SK-N-MC (cell line): ENCODE data around the gene CD4.

Source experiments
- DNase-seq: peaks from one replicate; pipeline ENCODE4 v3.0.0-alpha.2; 2011; ENCODE audit warnings: low read depth, low spot score
- H3K27ac ChIP-seq: fragments of 200-600 bp; sonication (generic); 2 replicates; pipeline ENCODE4 v1.5.1; 2016; ENCODE audit warnings: mixed run types
- H3K36me3 ChIP-seq: fragments of 200-600 bp; sonication (generic); 2 replicates; pipeline ENCODE4 v1.6.1; 2017; ENCODE audit warnings: antibody characterized with exemption, low read length, mixed read lengths; ENCODE audit not compliant: insufficient read depth
- H3K4me3 ChIP-seq: fragments of 200-600 bp; sonication (generic); 2 replicates; pipeline ENCODE4 v1.5.1; 2016
- H3K9ac ChIP-seq: fragments of 200-600 bp; sonication (generic); 2 replicates; pipeline ENCODE4 v1.8.0; 2017; ENCODE audit warnings: mixed run types, mixed read lengths; ENCODE audit not compliant: insufficient read length
- H3K9me3 ChIP-seq: fragments of 200-600 bp; sonication (generic); 2 replicates; pipeline ENCODE4 v1.6.1; 2017; ENCODE audit warnings: low read depth, mild to moderate bottlenecking, antibody characterized with exemption, low read length, moderate library complexity, mixed read lengths
- EZH2 ChIP-seq: fragments of 200-600 bp; sonication (generic); IDR thresholded peaks from one replicate; pipeline ENCODE4 v1.6.1; 2017; ENCODE audit warnings: antibody characterized with exemption
- FOXP2 ChIP-seq: optimal IDR thresholded peaks from 2 replicates; pipeline ENCODE3; 2011; ENCODE audit warnings: mild to moderate bottlenecking, moderate library complexity; ENCODE audit not compliant: insufficient read depth; ENCODE audit errors: extremely low read length, control extremely low read depth
- POLR2AphosphoS5 ChIP-seq: IDR thresholded peaks from 2 replicates; pipeline ENCODE4 v1.6.1; 2012; ENCODE audit warnings: mild to moderate bottlenecking, low read depth, low read length, borderline replicate concordance

Gene CD4

GRCh38 chr12:6751767-6752166, 37.6 kb upstream of the CD4 start:
- no peak overlapping the region for H3K27ac ChIP-seq

GRCh38 chr12:6752167-6752920, 37.0 kb upstream of the CD4 start:
- no peaks in the 10 kb centered on the region for H3K9me3 ChIP-seq
- peaks cover 47% of the 10 kb centered on the region for H3K36me3 ChIP-seq
- DNase-seq: no peak

More at GRCh38 chr12:6751767-6752166, 37.6 kb upstream of the CD4 start:
- peak overlapping the region; percentile 99 for H3K9ac ChIP-seq
- no peaks in the 10 kb centered on the region for H3K9me3 ChIP-seq
- no peak for DNase-seq
- H3K36me3 ChIP-seq: peaks cover 53% of the 10 kb centered on the region
- peak overlapping the region; percentile 99 for H3K4me3 ChIP-seq
- no peak for TF ChIP-seq EZH2
- no peak for TF ChIP-seq POLR2AphosphoS5
- no peak for TF ChIP-seq FOXP2

GRCh38 chr12:6752921-6753771, 36.2 kb upstream of the CD4 start, which contains the start of gene MLF2:
MLF2 (minus strand) TSS chr12:6753141; CDS start chr12:6752334, 807 bp downstream.
- TF ChIP-seq POLR2AphosphoS5 (peak; percentile 90), EZH2 (no peak), FOXP2 (no peak)
- Histone ChIP-seq H3K4me3 (peak within 1 kb of the TSS; percentile 99), H3K27ac (peak within 1 kb of the TSS; percentile 99), H3K9me3 (no peaks in the 10 kb centered on the region), H3K36me3 (peaks cover 39% of the 10 kb centered on the region), H3K9ac (peak within 1 kb of the TSS; percentile 99)
- DNase-seq: peak; percentile 97

More at GRCh38 chr12:6752167-6752920, 37.0 kb upstream of the CD4 start:
- H3K9ac ChIP-seq: peak overlapping the region; percentile 99
- H3K4me3 ChIP-seq: peak overlapping the region; percentile 99
- H3K27ac ChIP-seq: peak overlapping the region; percentile 99
- TF ChIP-seq POLR2AphosphoS5 (no peak), FOXP2 (no peak)

- no peak for DNase-seq
- H3K4me3 ChIP-seq: peak overlapping the region; percentile 99
- H3K27ac ChIP-seq: 0 out of 2 replicates have a peak overlapping the region, but pooled peaks have one; percentile 28
- TF ChIP-seq EZH2 (no peak), POLR2AphosphoS5 (no peak), FOXP2 (no peak)
- peak overlapping the region; percentile 52 for H3K9ac ChIP-seq
- no peaks in the 10 kb centered on the region for H3K9me3 ChIP-seq
- H3K36me3 ChIP-seq: peaks cover 32% of the 10 kb centered on the region
Measured at GRCh38 chr12:6753772-6754356, 35.5 kb upstream of the CD4 start.

- no peak for TF ChIP-seq POLR2AphosphoS5
- TF ChIP-seq EZH2: no peak
- no peak for TF ChIP-seq FOXP2
- Histone ChIP-seq H3K9ac (no peak overlapping the region), H3K36me3 (peaks cover 27% of the 10 kb centered on the region), H3K27ac (0 out of 2 replicates have a peak overlapping the region, but pooled peaks have one; percentile 28), H3K9me3 (no peaks in the 10 kb centered on the region), H3K4me3 (no peak overlapping the region)
- no peak for DNase-seq
Measured at GRCh38 chr12:6754411-6754810, 34.9 kb upstream of the CD4 start.

GRCh38 chr12:6757028-6757690, 32.2 kb upstream of the CD4 start:
- H3K36me3 ChIP-seq: no peaks in the 10 kb centered on the region; the same call in 1 of the 2 replicates
- H3K4me3 ChIP-seq: no peak overlapping the region
- no peak overlapping the region for H3K27ac ChIP-seq
- no peak for TF ChIP-seq EZH2
- no peaks in the 10 kb centered on the region for H3K9me3 ChIP-seq
- H3K9ac ChIP-seq: no peak overlapping the region
- no peak for DNase-seq

GRCh38 chr12:6758506-6759095, 30.7 kb upstream of the CD4 start:
- Histone ChIP-seq H3K36me3 (no peaks in the 10 kb centered on the region), H3K4me3 (no peak overlapping the region), H3K9me3 (no peaks in the 10 kb centered on the region), H3K27ac (no peak overlapping the region), H3K9ac (no peak overlapping the region)
- no peak for TF ChIP-seq POLR2AphosphoS5
- no peak for TF ChIP-seq EZH2
- TF ChIP-seq FOXP2: no peak
- no peak for DNase-seq

- TF ChIP-seq POLR2AphosphoS5 (no peak), EZH2 (no peak), FOXP2 (no peak)
- H3K9ac ChIP-seq: no peak overlapping the region
- no peak overlapping the region for H3K27ac ChIP-seq
- DNase-seq: no peak
- H3K4me3 ChIP-seq: no peak overlapping the region
- no peaks in the 10 kb centered on the region for H3K9me3 ChIP-seq
- H3K36me3 ChIP-seq: no peaks in the 10 kb centered on the region
Measured at GRCh38 chr12:6759741-6760140, 29.6 kb upstream of the CD4 start.
